Endothelial cell of umbilical vein (primary cell): ENCODE measurements around the gene OR10P1.

Source experiments
- EZH2 ChIP-seq: IDR thresholded peaks from 2 replicates; pipeline ENCODE4 v1.6.1; 2012; ENCODE audit warnings: borderline replicate concordance, low read depth, mild to moderate bottlenecking, moderate library complexity, low read length, inconsistent platforms; ENCODE audit not compliant: severe bottlenecking
- FOS ChIP-seq: IDR thresholded peaks from 2 replicates; pipeline ENCODE4 v1.6.1; 2011; ENCODE audit warnings: mild to moderate bottlenecking, low read length, moderate library complexity, borderline replicate concordance; ENCODE audit not compliant: insufficient read depth
- GATA2 ChIP-seq: IDR thresholded peaks from 2 replicates; pipeline ENCODE4 v1.7.0; 2011; ENCODE audit warnings: low read depth, mild to moderate bottlenecking, moderate library complexity, mixed read lengths, low read length; ENCODE audit not compliant: insufficient read length, insufficient read depth
- JUN ChIP-seq: IDR thresholded peaks from 2 replicates; pipeline ENCODE4 v1.6.1; 2011; ENCODE audit warnings: borderline replicate concordance, low read depth; ENCODE audit not compliant: insufficient read length, insufficient read depth
- POLR2A ChIP-seq: IDR thresholded peaks from 2 replicates; pipeline ENCODE4 v1.6.1; 2012; ENCODE audit warnings: low read depth, mild to moderate bottlenecking, control low read depth, low read length
- POLR2AphosphoS5 ChIP-seq: IDR thresholded peaks from 2 replicates; pipeline ENCODE4 v1.6.1; 2012; ENCODE audit warnings: low read depth, mild to moderate bottlenecking, control low read depth, low read length, moderate library complexity; ENCODE audit not compliant: insufficient read depth
- TF ChIP-seq, protein P1 (sequence below), 2 donors: IDR thresholded peaks; 1 replicate in 1 of 2; 2 replicates in 1 of 2; pipeline ENCODE4 v1.5.1; 2011; ENCODE audit warnings: low read length in 2 of 2, mild to moderate bottlenecking in 2 of 2, moderate library complexity in 2 of 2, control low read depth in 1 of 2, inconsistent platforms in 1 of 2, low read depth in 1 of 2; ENCODE audit not compliant: insufficient read depth in 1 of 2; ENCODE audit errors: extremely low read depth in 1 of 2

GRCh38 chr12:55666508-55666907, 29.8 kb downstream of the OR10P1 start:
- TF ChIP-seq POLR2A = no peak
- TF ChIP-seq POLR2AphosphoS5 = no peak
- TF ChIP-seq, protein P1, sequence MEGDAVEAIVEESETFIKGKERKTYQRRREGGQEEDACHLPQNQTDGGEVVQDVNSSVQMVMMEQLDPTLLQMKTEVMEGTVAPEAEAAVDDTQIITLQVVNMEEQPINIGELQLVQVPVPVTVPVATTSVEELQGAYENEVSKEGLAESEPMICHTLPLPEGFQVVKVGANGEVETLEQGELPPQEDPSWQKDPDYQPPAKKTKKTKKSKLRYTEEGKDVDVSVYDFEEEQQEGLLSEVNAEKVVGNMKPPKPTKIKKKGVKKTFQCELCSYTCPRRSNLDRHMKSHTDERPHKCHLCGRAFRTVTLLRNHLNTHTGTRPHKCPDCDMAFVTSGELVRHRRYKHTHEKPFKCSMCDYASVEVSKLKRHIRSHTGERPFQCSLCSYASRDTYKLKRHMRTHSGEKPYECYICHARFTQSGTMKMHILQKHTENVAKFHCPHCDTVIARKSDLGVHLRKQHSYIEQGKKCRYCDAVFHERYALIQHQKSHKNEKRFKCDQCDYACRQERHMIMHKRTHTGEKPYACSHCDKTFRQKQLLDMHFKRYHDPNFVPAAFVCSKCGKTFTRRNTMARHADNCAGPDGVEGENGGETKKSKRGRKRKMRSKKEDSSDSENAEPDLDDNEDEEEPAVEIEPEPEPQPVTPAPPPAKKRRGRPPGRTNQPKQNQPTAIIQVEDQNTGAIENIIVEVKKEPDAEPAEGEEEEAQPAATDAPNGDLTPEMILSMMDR (IDR thresholded peaks at IDR 0.05; ENCODE audit: extremely low read depth in 1 of 2, insufficient read depth in 1 of 2, low read depth in 1 of 2, low read length in 2 of 2) = no peak
- no peak for TF ChIP-seq GATA2
- no peak for TF ChIP-seq FOS
- no peak for TF ChIP-seq EZH2
- TF ChIP-seq JUN = no peak
